Stimulated activated effector memory CD8-positive, alpha-beta T cell treated with anti-CD3 and anti-CD28 coated beads, Interleukin-12 subunit alpha, Interleukin-12 subunit beta, amount 100 ng/mL, for 72 hours (primary cell): ENCODE measurements around the gene VGLL1.

Experiments used
- ATAC-seq: fragments of 150-1000 bp; cut with Tn5 transposase; 2 replicates; pipeline ENCODE4 v1.10.0; 2021
- DNase-seq, 2 donors: peaks; one replicate each; pipeline ENCODE4 v3.0.0; 2021 to 2022; ENCODE audit warnings: low spot score in 2 of 2
- H3K27ac Mint-ChIP-seq: one replicate; pipeline ENCODE4 v1.8.0; 2022; ENCODE audit warnings: mild to moderate bottlenecking, mixed read lengths
- H3K36me3 Mint-ChIP-seq: one replicate; pipeline ENCODE4 v1.8.0; 2022; ENCODE audit warnings: mild to moderate bottlenecking, mixed read lengths
- H3K4me1 Mint-ChIP-seq: one replicate; pipeline ENCODE4 v1.8.0; 2022; ENCODE audit warnings: mixed read lengths
- H3K4me3 Mint-ChIP-seq: one replicate; pipeline ENCODE4 v1.8.0; 2022; ENCODE audit warnings: mild to moderate bottlenecking, mixed read lengths
- H3K9me3 Mint-ChIP-seq: one replicate; pipeline ENCODE4 v1.8.0; 2022; ENCODE audit warnings: mixed read lengths

The VGLL1 gene

GRCh38 chrX:136534131-136534530, 2.1 kb downstream of the VGLL1 start:
- Mint-ChIP-seq H3K36me3 (no peaks in the 10 kb centered on the region), H3K9me3 (no peaks in the 10 kb centered on the region), H3K4me1 (peaks cover 2% of the 10 kb centered on the region), H3K27ac (no peak overlapping the region), H3K4me3 (no peak overlapping the region)
- ATAC-seq, result no peak
- no peak for DNase-seq

- no peak overlapping the region for H3K4me3 Mint-ChIP-seq
- no peak overlapping the region for H3K27ac Mint-ChIP-seq
- peaks cover 15% of the 10 kb centered on the region for H3K4me1 Mint-ChIP-seq
- H3K36me3 Mint-ChIP-seq, result no peaks in the 10 kb centered on the region
- no peaks in the 10 kb centered on the region for H3K9me3 Mint-ChIP-seq
- ATAC-seq (peak; percentile 28), DNase-seq (no peak)
Observed at GRCh38 chrX:136538811-136539210, 6.8 kb downstream of the VGLL1 start.

- Mint-ChIP-seq H3K4me1 (peaks cover 23% of the 10 kb centered on the region), H3K4me3 (no peak overlapping the region), H3K9me3 (no peaks in the 10 kb centered on the region), H3K27ac (no peak overlapping the region), H3K36me3 (no peaks in the 10 kb centered on the region)
- no peak for ATAC-seq
- no peak for DNase-seq
Observed at GRCh38 chrX:136540226-136540625, 8.2 kb downstream of the VGLL1 start.

- ATAC-seq (no peak), DNase-seq (no peak)
- H3K9me3 Mint-ChIP-seq, result no peaks in the 10 kb centered on the region
- H3K4me3 Mint-ChIP-seq, result no peak overlapping the region
- H3K36me3 Mint-ChIP-seq, result no peaks in the 10 kb centered on the region
- peaks cover 30% of the 10 kb centered on the region for H3K4me1 Mint-ChIP-seq
- H3K27ac Mint-ChIP-seq, result no peak overlapping the region
Observed at GRCh38 chrX:136541294-136541693, 9.3 kb downstream of the VGLL1 start.

- H3K27ac Mint-ChIP-seq, result no peak overlapping the region
- H3K36me3 Mint-ChIP-seq, result no peaks in the 10 kb centered on the region
- ATAC-seq (no peak), DNase-seq (no peak)
- H3K9me3 Mint-ChIP-seq, result no peaks in the 10 kb centered on the region
- peaks cover 30% of the 10 kb centered on the region for H3K4me1 Mint-ChIP-seq
- no peak overlapping the region for H3K4me3 Mint-ChIP-seq
Observed at GRCh38 chrX:136542281-136542680, 10.3 kb downstream of the VGLL1 start.

GRCh38 chrX:136546371-136546781, 14.4 kb downstream of the VGLL1 start:
- Mint-ChIP-seq H3K4me1 (peaks cover 15% of the 10 kb centered on the region), H3K4me3 (no peak overlapping the region), H3K9me3 (no peaks in the 10 kb centered on the region), H3K27ac (peak overlapping the region; percentile 84), H3K36me3 (no peaks in the 10 kb centered on the region)
- ATAC-seq (peak; percentile 82), DNase-seq (peak in 1 of 2 donors; percentile 53)

- no peak overlapping the region for H3K27ac Mint-ChIP-seq
- H3K36me3 Mint-ChIP-seq, result no peaks in the 10 kb centered on the region
- DNase-seq, result no peak
Observed at GRCh38 chrX:136549226-136549625, 17.2 kb downstream of the VGLL1 start.

GRCh38 chrX:136551410-136551809, 19.4 kb downstream of the VGLL1 start:
- no peak overlapping the region for H3K4me3 Mint-ChIP-seq
- no peaks in the 10 kb centered on the region for H3K36me3 Mint-ChIP-seq
- H3K4me1 Mint-ChIP-seq, result no peaks in the 10 kb centered on the region
- ATAC-seq, result no peak
- H3K27ac Mint-ChIP-seq, result no peak overlapping the region
- no peaks in the 10 kb centered on the region for H3K9me3 Mint-ChIP-seq
- DNase-seq, result no peak

More at GRCh38 chrX:136549226-136549625, 17.2 kb downstream of the VGLL1 start:
- no peak overlapping the region for H3K4me3 Mint-ChIP-seq
- peaks cover 15% of the 10 kb centered on the region for H3K4me1 Mint-ChIP-seq
- no peak for ATAC-seq
- no peaks in the 10 kb centered on the region for H3K9me3 Mint-ChIP-seq

- Mint-ChIP-seq H3K36me3 (no peaks in the 10 kb centered on the region), H3K27ac (no peak overlapping the region), H3K4me1 (no peaks in the 10 kb centered on the region), H3K4me3 (no peak overlapping the region), H3K9me3 (no peaks in the 10 kb centered on the region)
- DNase-seq, result no peak
- ATAC-seq, result no peak
Observed at GRCh38 chrX:136555694-136556093, 23.7 kb downstream of the VGLL1 start.

GRCh38 chrX:136572030-136572429, 40.0 kb downstream of the VGLL1 start:
- Mint-ChIP-seq H3K4me1 (peaks cover under 1% of the 10 kb centered on the region), H3K9me3 (no peaks in the 10 kb centered on the region)

GRCh38 chrX:136574548-136574947, 42.5 kb downstream of the VGLL1 start:
- DNase-seq, result no peak
- no peak overlapping the region for H3K27ac Mint-ChIP-seq
- no peaks in the 10 kb centered on the region for H3K36me3 Mint-ChIP-seq
- no peak overlapping the region for H3K4me3 Mint-ChIP-seq
- no peaks in the 10 kb centered on the region for H3K9me3 Mint-ChIP-seq
- ATAC-seq, result no peak
- peaks cover 17% of the 10 kb centered on the region for H3K4me1 Mint-ChIP-seq

More at GRCh38 chrX:136572030-136572429, 40.0 kb downstream of the VGLL1 start:
- Mint-ChIP-seq H3K4me3 (no peak overlapping the region), H3K27ac (no peak overlapping the region), H3K36me3 (no peaks in the 10 kb centered on the region)
- ATAC-seq (no peak), DNase-seq (no peak)

- Mint-ChIP-seq H3K4me3 (peak overlapping the region; percentile 21), H3K4me1 (peaks cover 17% of the 10 kb centered on the region), H3K36me3 (no peaks in the 10 kb centered on the region), H3K27ac (no peak overlapping the region), H3K9me3 (no peaks in the 10 kb centered on the region)
- ATAC-seq, result peak; percentile 99
- peak; percentile 23 to 68 for DNase-seq
Observed at GRCh38 chrX:136577552-136577951, 45.5 kb downstream of the VGLL1 start.

- ATAC-seq (no peak), DNase-seq (no peak)
- no peak overlapping the region for H3K27ac Mint-ChIP-seq
- H3K36me3 Mint-ChIP-seq, result no peaks in the 10 kb centered on the region
- H3K4me1 Mint-ChIP-seq, result peaks cover 32% of the 10 kb centered on the region
- no peak overlapping the region for H3K4me3 Mint-ChIP-seq
- no peaks in the 10 kb centered on the region for H3K9me3 Mint-ChIP-seq
Observed at GRCh38 chrX:136580316-136580715, 48.3 kb downstream of the VGLL1 start.

GRCh38 chrX:136582624-136583023, 50.6 kb downstream of the VGLL1 start:
- no peaks in the 10 kb centered on the region for H3K36me3 Mint-ChIP-seq
- DNase-seq (no peak), ATAC-seq (no peak)
- peaks cover 49% of the 10 kb centered on the region for H3K4me1 Mint-ChIP-seq
- H3K9me3 Mint-ChIP-seq, result no peaks in the 10 kb centered on the region
- no peak overlapping the region for H3K4me3 Mint-ChIP-seq
- no peak overlapping the region for H3K27ac Mint-ChIP-seq

GRCh38 chrX:136584545-136584944, 52.5 kb downstream of the VGLL1 start:
- Mint-ChIP-seq H3K4me1 (peaks cover 42% of the 10 kb centered on the region), H3K36me3 (no peaks in the 10 kb centered on the region), H3K27ac (peak overlapping the region; percentile 78), H3K4me3 (peak overlapping the region; percentile 54), H3K9me3 (no peaks in the 10 kb centered on the region)
- ATAC-seq (peak; percentile 68), DNase-seq (no peak)

GRCh38 chrX:136585262-136585661, 53.2 kb downstream of the VGLL1 start:
- no peak overlapping the region for H3K27ac Mint-ChIP-seq

GRCh38 chrX:136585960-136586359, 53.9 kb downstream of the VGLL1 start:
- Mint-ChIP-seq H3K9me3 (no peaks in the 10 kb centered on the region), H3K4me3 (peak overlapping the region; percentile 54), H3K27ac (peak overlapping the region; percentile 45), H3K4me1 (peaks cover 47% of the 10 kb centered on the region), H3K36me3 (no peaks in the 10 kb centered on the region)
- DNase-seq (no peak), ATAC-seq (no peak)

More at GRCh38 chrX:136585262-136585661, 53.2 kb downstream of the VGLL1 start:
- ATAC-seq, result peak; percentile 18
- Mint-ChIP-seq H3K36me3 (no peaks in the 10 kb centered on the region), H3K4me1 (peaks cover 47% of the 10 kb centered on the region), H3K4me3 (peak overlapping the region; percentile 54), H3K9me3 (no peaks in the 10 kb centered on the region)
- DNase-seq, result no peak
